Neural cell (in vitro differentiated cells): ENCODE results near the gene QDPR. TPM values are rescaled to one million over a fixed set of nuclear protein-coding genes. Genes with fewer than 3 reads are reported as not detected.

Experiments
- H2AFZ ChIP-seq: fragments of 200-600, 300-800 bp; sonication (generic), shearing (Covaris generic); 2 replicates; pipeline ENCODE4 v1.6.0; 2014; ENCODE audit warnings: low read depth, mild to moderate bottlenecking, antibody characterized with exemption, low read length, moderate library complexity
- H3F3A ChIP-seq: fragments of 200-600 bp; shearing (Covaris generic); 2 replicates; pipeline ENCODE4 v1.6.1; 2016; ENCODE audit warnings: mild to moderate bottlenecking, moderate library complexity, mixed read lengths, antibody characterized with exemption, low read length; ENCODE audit not compliant: insufficient read depth, poor library complexity, severe bottlenecking
- H3K27ac ChIP-seq: fragments of 200-600, 300-800 bp; sonication (generic), shearing (Covaris generic); 2 replicates; pipeline ENCODE4 v1.5.1; 2014; ENCODE audit warnings: mild to moderate bottlenecking, low read length, moderate library complexity
- H3K27me3 ChIP-seq: fragments of 300-800, 200-600 bp; sonication (generic), shearing (Covaris generic); 2 replicates; pipeline ENCODE4 v1.6.0; 2014; ENCODE audit warnings: mild to moderate bottlenecking, low read depth, low read length, moderate library complexity; ENCODE audit not compliant: insufficient read depth
- H3K36me3 ChIP-seq: fragments of 300-800, 200-600 bp; sonication (generic), shearing (Covaris generic); 2 replicates; pipeline ENCODE4 v1.5.1; 2014; ENCODE audit warnings: mild to moderate bottlenecking, antibody characterized with exemption, low read length, moderate library complexity; ENCODE audit not compliant: insufficient read depth
- H3K4me2 ChIP-seq: fragments of 300-800, 200-600 bp; sonication (generic), shearing (Covaris generic); 2 replicates; pipeline ENCODE4 v1.6.0; 2014; ENCODE audit warnings: mild to moderate bottlenecking, low read length
- H3K4me3 ChIP-seq: fragments of 300-800, 200-600 bp; sonication (generic), shearing (Covaris generic); 2 replicates; pipeline ENCODE4 v1.5.1; 2014; ENCODE audit warnings: mild to moderate bottlenecking, low read length, moderate library complexity
- H3K79me2 ChIP-seq: fragments of 200-600 bp; shearing (Covaris generic); replicated peaks from 2 replicates; pipeline ENCODE4 v1.6.0; 2014; ENCODE audit warnings: mild to moderate bottlenecking, low read length, moderate library complexity; ENCODE audit not compliant: insufficient read depth
- H3K9ac ChIP-seq: fragments of 300-800, 200-600 bp; sonication (generic), shearing (Covaris generic); 2 replicates; pipeline ENCODE4 v1.6.1; 2016; ENCODE audit warnings: mild to moderate bottlenecking, low read length, mixed read lengths
- H3K9me2 ChIP-seq: fragments of 200-600 bp; shearing (Covaris generic); 2 replicates; pipeline ENCODE4 v1.6.1; 2016; ENCODE audit warnings: mild to moderate bottlenecking, low read length, mixed read lengths; ENCODE audit not compliant: insufficient read depth
- H3K9me3 ChIP-seq: fragments of 200-600, 300-800 bp; sonication (generic), shearing (Covaris generic); 2 replicates; pipeline ENCODE4 v1.6.1; 2016; ENCODE audit warnings: mild to moderate bottlenecking, mixed run types, low read length, moderate library complexity, mixed read lengths
- H4K20me1 ChIP-seq: fragments of 200-600 bp; shearing (Covaris generic); 2 replicates; pipeline ENCODE4 v1.6.1; 2016; ENCODE audit warnings: mild to moderate bottlenecking, mixed run types; ENCODE audit not compliant: insufficient read depth
- EP300 ChIP-seq: fragments of 450-650 bp; conservative IDR thresholded peaks from 2 replicates; pipeline ENCODE4 v1.6.1; 2014; ENCODE audit warnings: antibody characterized with exemption, mild to moderate bottlenecking, moderate library complexity; ENCODE audit not compliant: poor library complexity, severe bottlenecking
- EZH2 ChIP-seq: fragments of 200-600, 300-800 bp; shearing (Covaris generic), sonication (generic); IDR thresholded peaks from 2 replicates; pipeline ENCODE4 v1.6.1; 2014; ENCODE audit warnings: antibody characterized with exemption, low read length, borderline replicate concordance, mild to moderate bottlenecking; ENCODE audit not compliant: insufficient read depth, poor library complexity, severe bottlenecking
- MXI1 ChIP-seq: fragments of 450-650 bp; conservative IDR thresholded peaks from 2 replicates; pipeline ENCODE4 v1.6.1; 2014; ENCODE audit warnings: antibody characterized with exemption, mild to moderate bottlenecking; ENCODE audit not compliant: poor library complexity, severe bottlenecking
- POLR2AphosphoS5 ChIP-seq: IDR thresholded peaks from 2 replicates; pipeline ENCODE4 v1.6.1; 2012
- RAD21 ChIP-seq: fragments of 450-650 bp; conservative IDR thresholded peaks from 2 replicates; pipeline ENCODE4 v1.6.1; 2014; ENCODE audit warnings: antibody characterized with exemption, mild to moderate bottlenecking, moderate library complexity
- SMC3 ChIP-seq: fragments of 450-650 bp; conservative IDR thresholded peaks from 2 replicates; pipeline ENCODE4 v1.6.1; 2014; ENCODE audit warnings: antibody characterized with exemption, mild to moderate bottlenecking, moderate library complexity; ENCODE audit not compliant: poor library complexity
- TAF1 ChIP-seq: IDR thresholded peaks from 2 replicates; pipeline ENCODE4 v1.6.1; 2012; ENCODE audit warnings: low read depth
- polyA plus RNA-seq: library from polyadenylated mRNA; depleted of rRNA; stranded (reverse); fragments of >200 nt; gene quantifications from 2 replicates; pipeline ENCODE4 v1.2.3, GENCODE V29; 2014
- TF ChIP-seq, protein P1 (sequence below): fragments of 450-650 bp; IDR thresholded peaks from 2 replicates; pipeline ENCODE4 v1.5.1; 2014; ENCODE audit warnings: antibody characterized with exemption, mild to moderate bottlenecking, moderate library complexity; ENCODE audit not compliant: poor library complexity, severe bottlenecking
- TF ChIP-seq, protein P2 (sequence below): IDR thresholded peaks from 2 replicates; pipeline ENCODE4 v1.6.1; 2012; ENCODE audit warnings: borderline replicate concordance

Gene QDPR
- polyA plus RNA-seq, 1 donor from 2014 or later, result 37.3 TPM

DNA sequence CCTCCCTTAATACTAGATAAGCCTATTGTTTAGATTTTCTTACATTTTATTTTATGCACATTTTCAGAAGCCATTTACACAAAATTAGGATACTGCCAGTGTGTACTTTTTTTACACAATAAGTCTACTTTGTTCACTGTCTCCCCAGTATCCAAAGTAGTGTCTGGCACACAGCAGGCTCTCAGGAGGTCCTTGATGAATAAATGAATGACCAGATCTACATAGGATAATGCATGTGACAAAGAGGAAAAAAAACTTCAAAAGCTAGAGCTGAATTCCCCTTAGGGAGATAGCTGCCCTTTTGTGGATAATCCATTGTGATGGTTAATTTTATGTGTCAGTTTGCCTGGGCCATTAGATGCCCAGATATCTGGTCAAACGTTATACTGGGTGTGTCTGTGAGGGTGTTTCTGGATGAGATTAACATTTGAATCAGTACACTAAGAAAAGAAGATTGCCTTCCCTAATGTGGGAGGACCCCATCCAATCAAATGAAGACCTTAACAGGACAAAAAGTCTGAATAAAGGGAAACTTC lies 61.6 kb downstream of the QDPR start:
- Histone ChIP-seq H3K79me2 (no peaks in the 10 kb centered on the region), H3F3A (no peaks in the 10 kb centered on the region), H4K20me1 (no peaks in the 10 kb centered on the region), H3K4me3 (no peak overlapping the region), H3K9me3 (no peaks in the 10 kb centered on the region), H3K36me3 (no peaks in the 10 kb centered on the region), H3K4me2 (no peak overlapping the region), H3K27me3 (no peaks in the 10 kb centered on the region), H3K9ac (no peak overlapping the region), H2AFZ (no peak overlapping the region), H3K9me2 (no peaks in the 10 kb centered on the region), H3K27ac (no peak overlapping the region)
- TF ChIP-seq MXI1 (no peak), POLR2AphosphoS5 (no peak), EP300 (no peak), TAF1 (no peak), RAD21 (no peak), SMC3 (no peak), EZH2 (no peak)
- TF ChIP-seq, protein P1, sequence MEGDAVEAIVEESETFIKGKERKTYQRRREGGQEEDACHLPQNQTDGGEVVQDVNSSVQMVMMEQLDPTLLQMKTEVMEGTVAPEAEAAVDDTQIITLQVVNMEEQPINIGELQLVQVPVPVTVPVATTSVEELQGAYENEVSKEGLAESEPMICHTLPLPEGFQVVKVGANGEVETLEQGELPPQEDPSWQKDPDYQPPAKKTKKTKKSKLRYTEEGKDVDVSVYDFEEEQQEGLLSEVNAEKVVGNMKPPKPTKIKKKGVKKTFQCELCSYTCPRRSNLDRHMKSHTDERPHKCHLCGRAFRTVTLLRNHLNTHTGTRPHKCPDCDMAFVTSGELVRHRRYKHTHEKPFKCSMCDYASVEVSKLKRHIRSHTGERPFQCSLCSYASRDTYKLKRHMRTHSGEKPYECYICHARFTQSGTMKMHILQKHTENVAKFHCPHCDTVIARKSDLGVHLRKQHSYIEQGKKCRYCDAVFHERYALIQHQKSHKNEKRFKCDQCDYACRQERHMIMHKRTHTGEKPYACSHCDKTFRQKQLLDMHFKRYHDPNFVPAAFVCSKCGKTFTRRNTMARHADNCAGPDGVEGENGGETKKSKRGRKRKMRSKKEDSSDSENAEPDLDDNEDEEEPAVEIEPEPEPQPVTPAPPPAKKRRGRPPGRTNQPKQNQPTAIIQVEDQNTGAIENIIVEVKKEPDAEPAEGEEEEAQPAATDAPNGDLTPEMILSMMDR, result no peak
- TF ChIP-seq, protein P2, sequence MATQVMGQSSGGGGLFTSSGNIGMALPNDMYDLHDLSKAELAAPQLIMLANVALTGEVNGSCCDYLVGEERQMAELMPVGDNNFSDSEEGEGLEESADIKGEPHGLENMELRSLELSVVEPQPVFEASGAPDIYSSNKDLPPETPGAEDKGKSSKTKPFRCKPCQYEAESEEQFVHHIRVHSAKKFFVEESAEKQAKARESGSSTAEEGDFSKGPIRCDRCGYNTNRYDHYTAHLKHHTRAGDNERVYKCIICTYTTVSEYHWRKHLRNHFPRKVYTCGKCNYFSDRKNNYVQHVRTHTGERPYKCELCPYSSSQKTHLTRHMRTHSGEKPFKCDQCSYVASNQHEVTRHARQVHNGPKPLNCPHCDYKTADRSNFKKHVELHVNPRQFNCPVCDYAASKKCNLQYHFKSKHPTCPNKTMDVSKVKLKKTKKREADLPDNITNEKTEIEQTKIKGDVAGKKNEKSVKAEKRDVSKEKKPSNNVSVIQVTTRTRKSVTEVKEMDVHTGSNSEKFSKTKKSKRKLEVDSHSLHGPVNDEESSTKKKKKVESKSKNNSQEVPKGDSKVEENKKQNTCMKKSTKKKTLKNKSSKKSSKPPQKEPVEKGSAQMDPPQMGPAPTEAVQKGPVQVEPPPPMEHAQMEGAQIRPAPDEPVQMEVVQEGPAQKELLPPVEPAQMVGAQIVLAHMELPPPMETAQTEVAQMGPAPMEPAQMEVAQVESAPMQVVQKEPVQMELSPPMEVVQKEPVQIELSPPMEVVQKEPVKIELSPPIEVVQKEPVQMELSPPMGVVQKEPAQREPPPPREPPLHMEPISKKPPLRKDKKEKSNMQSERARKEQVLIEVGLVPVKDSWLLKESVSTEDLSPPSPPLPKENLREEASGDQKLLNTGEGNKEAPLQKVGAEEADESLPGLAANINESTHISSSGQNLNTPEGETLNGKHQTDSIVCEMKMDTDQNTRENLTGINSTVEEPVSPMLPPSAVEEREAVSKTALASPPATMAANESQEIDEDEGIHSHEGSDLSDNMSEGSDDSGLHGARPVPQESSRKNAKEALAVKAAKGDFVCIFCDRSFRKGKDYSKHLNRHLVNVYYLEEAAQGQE, result no peak

DNA sequence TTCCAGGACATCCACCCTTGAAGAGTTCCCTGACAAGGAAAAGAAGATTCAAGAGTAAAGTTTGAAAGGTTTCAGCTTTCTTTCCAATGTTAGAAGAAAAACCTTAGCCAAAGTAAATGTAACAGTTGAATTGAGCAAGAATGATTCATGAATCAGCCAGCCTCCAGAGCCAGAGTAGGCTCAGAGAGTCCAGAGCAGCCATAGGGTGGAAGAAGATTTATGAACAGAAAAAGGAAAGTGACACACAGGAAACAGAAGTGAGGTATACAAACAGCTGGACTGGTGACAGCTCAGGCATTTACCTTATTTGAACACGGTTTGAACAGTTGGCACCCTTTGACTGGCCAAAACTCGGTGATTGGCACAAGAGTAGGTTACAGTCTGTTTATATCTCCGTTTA lies 63.2 kb downstream of the QDPR start:
- Histone ChIP-seq H2AFZ (no peak overlapping the region), H3K9me2 (no peaks in the 10 kb centered on the region), H3K27me3 (no peaks in the 10 kb centered on the region), H3F3A (no peaks in the 10 kb centered on the region), H3K9me3 (peaks cover 4% of the 10 kb centered on the region), H3K27ac (no peak overlapping the region), H3K79me2 (no peaks in the 10 kb centered on the region), H3K9ac (no peak overlapping the region), H3K36me3 (no peaks in the 10 kb centered on the region), H3K4me2 (no peak overlapping the region), H4K20me1 (no peaks in the 10 kb centered on the region), H3K4me3 (no peak overlapping the region)
- TF ChIP-seq, protein P1, result no peak
- TF ChIP-seq SMC3 (no peak), EZH2 (no peak), POLR2AphosphoS5 (no peak), TAF1 (no peak), RAD21 (no peak), MXI1 (no peak)
- TF ChIP-seq, protein P2, result no peak
